Endothelial cell of umbilical vein (primary cell): ENCODE measurements around the gene NCOA6.

ENCODE experiments used
- EZH2 ChIP-seq: IDR thresholded peaks from 2 replicates; pipeline ENCODE4 v1.6.1; 2012; ENCODE audit warnings: borderline replicate concordance, low read depth, mild to moderate bottlenecking, moderate library complexity, low read length, inconsistent platforms; ENCODE audit not compliant: severe bottlenecking
- FOS ChIP-seq: IDR thresholded peaks from 2 replicates; pipeline ENCODE4 v1.6.1; 2011; ENCODE audit warnings: mild to moderate bottlenecking, low read length, moderate library complexity, borderline replicate concordance; ENCODE audit not compliant: insufficient read depth
- GATA2 ChIP-seq: IDR thresholded peaks from 2 replicates; pipeline ENCODE4 v1.7.0; 2011; ENCODE audit warnings: low read depth, mild to moderate bottlenecking, moderate library complexity, mixed read lengths, low read length; ENCODE audit not compliant: insufficient read length, insufficient read depth
- JUN ChIP-seq: IDR thresholded peaks from 2 replicates; pipeline ENCODE4 v1.6.1; 2011; ENCODE audit warnings: borderline replicate concordance, low read depth; ENCODE audit not compliant: insufficient read length, insufficient read depth
- MYC ChIP-seq: IDR thresholded peaks from one replicate; pipeline ENCODE4 v1.6.1; 2011; ENCODE audit warnings: mild to moderate bottlenecking, low read depth, low read length
- POLR2A ChIP-seq: IDR thresholded peaks from 2 replicates; pipeline ENCODE4 v1.6.1; 2012; ENCODE audit warnings: low read depth, mild to moderate bottlenecking, control low read depth, low read length
- POLR2AphosphoS5 ChIP-seq: IDR thresholded peaks from 2 replicates; pipeline ENCODE4 v1.6.1; 2012; ENCODE audit warnings: low read depth, mild to moderate bottlenecking, control low read depth, low read length, moderate library complexity; ENCODE audit not compliant: insufficient read depth
- TF ChIP-seq, protein P1 (sequence below), 2 donors: IDR thresholded peaks; 1 replicate in 1 of 2; 2 replicates in 1 of 2; pipeline ENCODE4 v1.5.1; 2011; ENCODE audit warnings: low read length in 2 of 2, mild to moderate bottlenecking in 2 of 2, moderate library complexity in 2 of 2, control low read depth in 1 of 2, inconsistent platforms in 1 of 2, low read depth in 1 of 2; ENCODE audit not compliant: insufficient read depth in 1 of 2; ENCODE audit errors: extremely low read depth in 1 of 2
- TF ChIP-seq, protein P2 (sequence below): IDR thresholded peaks from 2 replicates; pipeline ENCODE4 v1.6.1; 2011; ENCODE audit not compliant: insufficient read depth, insufficient read length

DNA sequence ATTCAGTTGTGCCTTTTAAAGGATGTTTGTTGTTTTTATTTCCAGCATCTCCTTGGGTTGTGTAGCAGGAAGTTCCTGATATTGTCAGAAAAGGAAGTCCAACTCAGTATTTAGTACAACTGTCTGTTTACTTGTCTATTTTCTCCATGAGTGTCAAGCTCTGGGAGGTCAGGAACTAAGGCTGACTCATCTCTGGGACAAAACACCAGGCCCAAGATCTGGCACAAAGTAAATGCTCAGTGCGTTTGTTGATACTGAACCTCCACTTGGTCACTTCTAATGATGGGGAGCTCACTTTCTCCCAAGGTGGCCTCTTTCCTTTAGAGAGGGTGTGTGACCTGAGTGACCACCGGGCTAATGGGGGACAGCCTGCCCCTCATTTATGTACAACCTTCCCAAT, 136.0 kb downstream of the NCOA6 start:
- TF ChIP-seq, protein P1, sequence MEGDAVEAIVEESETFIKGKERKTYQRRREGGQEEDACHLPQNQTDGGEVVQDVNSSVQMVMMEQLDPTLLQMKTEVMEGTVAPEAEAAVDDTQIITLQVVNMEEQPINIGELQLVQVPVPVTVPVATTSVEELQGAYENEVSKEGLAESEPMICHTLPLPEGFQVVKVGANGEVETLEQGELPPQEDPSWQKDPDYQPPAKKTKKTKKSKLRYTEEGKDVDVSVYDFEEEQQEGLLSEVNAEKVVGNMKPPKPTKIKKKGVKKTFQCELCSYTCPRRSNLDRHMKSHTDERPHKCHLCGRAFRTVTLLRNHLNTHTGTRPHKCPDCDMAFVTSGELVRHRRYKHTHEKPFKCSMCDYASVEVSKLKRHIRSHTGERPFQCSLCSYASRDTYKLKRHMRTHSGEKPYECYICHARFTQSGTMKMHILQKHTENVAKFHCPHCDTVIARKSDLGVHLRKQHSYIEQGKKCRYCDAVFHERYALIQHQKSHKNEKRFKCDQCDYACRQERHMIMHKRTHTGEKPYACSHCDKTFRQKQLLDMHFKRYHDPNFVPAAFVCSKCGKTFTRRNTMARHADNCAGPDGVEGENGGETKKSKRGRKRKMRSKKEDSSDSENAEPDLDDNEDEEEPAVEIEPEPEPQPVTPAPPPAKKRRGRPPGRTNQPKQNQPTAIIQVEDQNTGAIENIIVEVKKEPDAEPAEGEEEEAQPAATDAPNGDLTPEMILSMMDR (IDR thresholded peaks at IDR 0.05; ENCODE audit: extremely low read depth in 1 of 2, insufficient read depth in 1 of 2, low read depth in 1 of 2, low read length in 2 of 2), result no peak
- TF ChIP-seq POLR2A (no peak), JUN (peak; percentile 63), EZH2 (no peak), POLR2AphosphoS5 (peak; percentile 74), GATA2 (peak; percentile 56), FOS (peak; percentile 95), MYC (no peak)
- TF ChIP-seq, protein P2, sequence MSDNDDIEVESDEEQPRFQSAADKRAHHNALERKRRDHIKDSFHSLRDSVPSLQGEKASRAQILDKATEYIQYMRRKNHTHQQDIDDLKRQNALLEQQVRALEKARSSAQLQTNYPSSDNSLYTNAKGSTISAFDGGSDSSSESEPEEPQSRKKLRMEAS, result no peak
